Epithelial cell of prostate (primary cell): Measurements from ENCODE around the gene PARVG.
"Not testable (repeated sequence)": the region's sequence is repeated elsewhere in the genome, so short reads cannot be mapped to it uniquely, and the experiment has no call there.

Source experiments
- DNase-seq: peaks from one replicate; pipeline ENCODE4 v3.0.0-alpha.2; 2011; ENCODE audit warnings: low read depth, low spot score
- H3K27ac ChIP-seq: fragments of 450-650 bp; 2 replicates; pipeline ENCODE4 v1.5.1; 2017; ENCODE audit warnings: mild to moderate bottlenecking

Gene PARVG

GRCh38 chr22:44229331-44229730, 48.6 kb downstream of the PARVG start:
- no peak overlapping the region for H3K27ac ChIP-seq
- no peak for DNase-seq

GRCh38 chr22:44229809-44230208, 49.1 kb downstream of the PARVG start:
- DNase-seq: no peak
- no peak overlapping the region for H3K27ac ChIP-seq

GRCh38 chr22:44231233-44231632, 50.5 kb downstream of the PARVG start:
- no peak for DNase-seq
- no peak overlapping the region for H3K27ac ChIP-seq

GRCh38 chr22:44234372-44234771, 53.6 kb downstream of the PARVG start:
- DNase-seq, H3K27ac ChIP-seq: not testable (repeated sequence)

- DNase-seq: no peak
- H3K27ac ChIP-seq: no peak overlapping the region
Observed at GRCh38 chr22:44237290-44237689, 56.6 kb downstream of the PARVG start.

GRCh38 chr22:44241121-44241520, 60.4 kb downstream of the PARVG start:
- not testable (repeated sequence) for H3K27ac ChIP-seq, DNase-seq

GRCh38 chr22:44242946-44243724, 62.4 kb downstream of the PARVG start:
- no peak overlapping the region for H3K27ac ChIP-seq
- DNase-seq: no peak

- no peak overlapping the region for H3K27ac ChIP-seq
- DNase-seq: no peak
Observed at GRCh38 chr22:44243761-44244160, 63.0 kb downstream of the PARVG start.

GRCh38 chr22:44244265-44244822, 63.6 kb downstream of the PARVG start:
- H3K27ac ChIP-seq: no peak overlapping the region

GRCh38 chr22:44245438-44245837, 64.7 kb downstream of the PARVG start:
- DNase-seq: no peak
- H3K27ac ChIP-seq: no peak overlapping the region

More at GRCh38 chr22:44244265-44244822, 63.6 kb downstream of the PARVG start:
- DNase-seq: no peak

GRCh38 chr22:44245867-44246266, 65.1 kb downstream of the PARVG start:
- H3K27ac ChIP-seq: no peak overlapping the region
- DNase-seq: no peak

- no peak for DNase-seq
- no peak overlapping the region for H3K27ac ChIP-seq
Observed at GRCh38 chr22:44246615-44247326, 66.0 kb downstream of the PARVG start.

GRCh38 chr22:44247346-44247745, 66.6 kb downstream of the PARVG start:
- no peak for DNase-seq
- H3K27ac ChIP-seq: no peak overlapping the region

- no peak overlapping the region for H3K27ac ChIP-seq
- DNase-seq: no peak
Observed at GRCh38 chr22:44247923-44248892, 67.5 kb downstream of the PARVG start.

- DNase-seq: no peak
- no peak overlapping the region for H3K27ac ChIP-seq
Observed at GRCh38 chr22:44248926-44249325, 68.2 kb downstream of the PARVG start.

- DNase-seq: no peak
- no peak overlapping the region for H3K27ac ChIP-seq
Observed at GRCh38 chr22:44249376-44250147, 68.8 kb downstream of the PARVG start.

- DNase-seq: no peak
- H3K27ac ChIP-seq: no peak overlapping the region
Observed at GRCh38 chr22:44254811-44255210, 74.1 kb downstream of the PARVG start.

GRCh38 chr22:44256085-44256484, 75.4 kb downstream of the PARVG start:
- no peak overlapping the region for H3K27ac ChIP-seq
- no peak for DNase-seq
